DND-41 (cell line): ENCODE measurements around the gene CIB1.

ENCODE experiments used
- ATAC-seq: fragments of 200-7000 bp; cut with Tn5 transposase; 3 replicates; pipeline ENCODE4 v1.9.1; 2021; ENCODE audit warnings: low read depth; ENCODE audit not compliant: insufficient read depth
- DNase-seq: peaks from one replicate; pipeline ENCODE4 v3.0.0-alpha.2; 2020
- H2AFZ ChIP-seq: 2 replicates; pipeline ENCODE4 v1.6.0; 2012; ENCODE audit warnings: low read depth, low read length
- H3K27ac ChIP-seq: 2 replicates; pipeline ENCODE4 v1.5.1; 2012; ENCODE audit warnings: low read length, inconsistent platforms
- H3K27me3 ChIP-seq: fragments of 200-600 bp; sonication (generic); 2 replicates; pipeline ENCODE4 v1.6.0; 2012; ENCODE audit warnings: low read length, mild to moderate bottlenecking, inconsistent platforms; ENCODE audit not compliant: insufficient read depth, poor library complexity
- H3K36me3 ChIP-seq: 2 replicates; pipeline ENCODE4 v1.5.1; 2012; ENCODE audit warnings: low read length, inconsistent platforms; ENCODE audit not compliant: insufficient read depth
- H3K4me1 ChIP-seq: 2 replicates; pipeline ENCODE4 v1.5.1; 2012; ENCODE audit warnings: mild to moderate bottlenecking, low read length; ENCODE audit not compliant: insufficient read depth
- H3K4me2 ChIP-seq: 2 replicates; pipeline ENCODE4 v1.6.0; 2012; ENCODE audit warnings: mild to moderate bottlenecking, moderate library complexity, low read length, inconsistent platforms; ENCODE audit not compliant: insufficient read depth
- H3K4me3 ChIP-seq, 2 experiments: fragments of 200-600 bp in 1 of 2; shearing (Covaris generic) in 1 of 2; 2 replicates each; pipeline ENCODE4 v1.5.1; 2012 to 2016; ENCODE audit warnings: inconsistent platforms in 2 of 2, low read length in 2 of 2, mild to moderate bottlenecking in 2 of 2, low read depth in 1 of 2, moderate library complexity in 1 of 2
- H3K79me2 ChIP-seq: 2 replicates; pipeline ENCODE4 v1.6.0; 2012; ENCODE audit warnings: low read length, inconsistent platforms; ENCODE audit not compliant: insufficient read depth
- H3K9ac ChIP-seq: 2 replicates; pipeline ENCODE4 v1.6.0; 2012; ENCODE audit warnings: low read depth, mild to moderate bottlenecking, inconsistent platforms, low read length, moderate library complexity
- H3K9me3 ChIP-seq: 2 replicates; pipeline ENCODE4 v1.5.1; 2012; ENCODE audit warnings: low read length, moderate library complexity, mild to moderate bottlenecking, inconsistent platforms; ENCODE audit not compliant: insufficient read depth, severe bottlenecking
- H4K20me1 ChIP-seq: 2 replicates; pipeline ENCODE4 v1.6.0; 2012; ENCODE audit warnings: low read length; ENCODE audit not compliant: insufficient read depth
- EZH2 ChIP-seq: IDR thresholded peaks from 3 replicates; pipeline ENCODE4 v1.6.1; 2012; ENCODE audit warnings: borderline replicate concordance, low read depth, mild to moderate bottlenecking, moderate library complexity, low read length, inconsistent platforms; ENCODE audit not compliant: severe bottlenecking
- TF ChIP-seq, protein P1 (sequence below): IDR thresholded peaks from 2 replicates; pipeline ENCODE4 v1.5.1; 2012; ENCODE audit warnings: borderline replicate concordance, low read length, moderate library complexity, mild to moderate bottlenecking; ENCODE audit not compliant: poor library complexity, severe bottlenecking; ENCODE audit errors: extremely low read depth

Gene CIB1

DNA sequence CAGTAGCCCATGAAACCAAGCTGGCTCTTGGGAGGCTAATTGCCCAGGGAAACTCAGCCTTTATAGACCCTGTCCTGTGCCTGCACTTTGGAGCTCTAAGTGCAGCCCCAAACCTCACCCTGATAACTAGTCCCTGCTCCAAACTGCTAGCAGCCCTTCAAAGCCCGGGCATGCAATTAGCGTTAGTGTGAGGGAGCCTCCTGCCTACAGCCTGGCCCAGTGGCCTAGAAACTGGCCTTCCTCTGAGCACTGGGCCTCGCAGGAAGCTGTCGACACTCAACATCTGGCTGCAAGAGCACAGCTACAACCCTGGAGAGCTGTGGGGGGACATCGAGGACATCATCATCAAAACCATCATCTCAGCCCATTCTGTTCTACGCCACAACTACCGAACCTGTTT is 24.0 kb upstream of the CIB1 start:
- H3K79me2 ChIP-seq, result no peaks in the 10 kb centered on the region
- H3K9me3 ChIP-seq, result no peaks in the 10 kb centered on the region
- H3K27me3 ChIP-seq, result no peaks in the 10 kb centered on the region
- no peak for TF ChIP-seq EZH2
- TF ChIP-seq, protein P1, sequence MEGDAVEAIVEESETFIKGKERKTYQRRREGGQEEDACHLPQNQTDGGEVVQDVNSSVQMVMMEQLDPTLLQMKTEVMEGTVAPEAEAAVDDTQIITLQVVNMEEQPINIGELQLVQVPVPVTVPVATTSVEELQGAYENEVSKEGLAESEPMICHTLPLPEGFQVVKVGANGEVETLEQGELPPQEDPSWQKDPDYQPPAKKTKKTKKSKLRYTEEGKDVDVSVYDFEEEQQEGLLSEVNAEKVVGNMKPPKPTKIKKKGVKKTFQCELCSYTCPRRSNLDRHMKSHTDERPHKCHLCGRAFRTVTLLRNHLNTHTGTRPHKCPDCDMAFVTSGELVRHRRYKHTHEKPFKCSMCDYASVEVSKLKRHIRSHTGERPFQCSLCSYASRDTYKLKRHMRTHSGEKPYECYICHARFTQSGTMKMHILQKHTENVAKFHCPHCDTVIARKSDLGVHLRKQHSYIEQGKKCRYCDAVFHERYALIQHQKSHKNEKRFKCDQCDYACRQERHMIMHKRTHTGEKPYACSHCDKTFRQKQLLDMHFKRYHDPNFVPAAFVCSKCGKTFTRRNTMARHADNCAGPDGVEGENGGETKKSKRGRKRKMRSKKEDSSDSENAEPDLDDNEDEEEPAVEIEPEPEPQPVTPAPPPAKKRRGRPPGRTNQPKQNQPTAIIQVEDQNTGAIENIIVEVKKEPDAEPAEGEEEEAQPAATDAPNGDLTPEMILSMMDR, result no peak
- H3K4me2 ChIP-seq, result no peak overlapping the region
- H2AFZ ChIP-seq, result no peak overlapping the region
- no peak for ATAC-seq
- no peaks in the 10 kb centered on the region for H4K20me1 ChIP-seq
- DNase-seq, result no peak
- no peaks in the 10 kb centered on the region for H3K4me1 ChIP-seq
- no peak overlapping the region for H3K4me3 ChIP-seq
- no peaks in the 10 kb centered on the region for H3K36me3 ChIP-seq
- no peak overlapping the region for H3K27ac ChIP-seq
- H3K9ac ChIP-seq, result no peak overlapping the region

- no peaks in the 10 kb centered on the region for H3K36me3 ChIP-seq
- H4K20me1 ChIP-seq, result no peaks in the 10 kb centered on the region
- H3K9ac ChIP-seq, result no peak within 1 kb of the TSS
- no peaks in the 10 kb centered on the region for H3K79me2 ChIP-seq
- H3K4me2 ChIP-seq, result no peak within 1 kb of the TSS
- no peaks in the 10 kb centered on the region for H3K27me3 ChIP-seq
- H2AFZ ChIP-seq, result no peak within 1 kb of the TSS
- H3K4me3 ChIP-seq, result no peak within 1 kb of the TSS
- no peaks in the 10 kb centered on the region for H3K4me1 ChIP-seq
- H3K27ac ChIP-seq, result no peak within 1 kb of the TSS
- DNase-seq (peak; percentile 68), ATAC-seq (peak; percentile 67; the same call in 2 of the 3 replicates)
- no peak for TF ChIP-seq EZH2
- TF ChIP-seq, protein P1, result no peak
- no peaks in the 10 kb centered on the region for H3K9me3 ChIP-seq
These were observed 15.6 kb upstream of the CIB1 start, which contains the start of gene TTLL13 for GRCh38 chr15:90249203-90249863. Gene TTLL13 (plus strand): TSS chr15:90249556. CDS start chr15:90250631, 1,075 bp downstream.

DNA sequence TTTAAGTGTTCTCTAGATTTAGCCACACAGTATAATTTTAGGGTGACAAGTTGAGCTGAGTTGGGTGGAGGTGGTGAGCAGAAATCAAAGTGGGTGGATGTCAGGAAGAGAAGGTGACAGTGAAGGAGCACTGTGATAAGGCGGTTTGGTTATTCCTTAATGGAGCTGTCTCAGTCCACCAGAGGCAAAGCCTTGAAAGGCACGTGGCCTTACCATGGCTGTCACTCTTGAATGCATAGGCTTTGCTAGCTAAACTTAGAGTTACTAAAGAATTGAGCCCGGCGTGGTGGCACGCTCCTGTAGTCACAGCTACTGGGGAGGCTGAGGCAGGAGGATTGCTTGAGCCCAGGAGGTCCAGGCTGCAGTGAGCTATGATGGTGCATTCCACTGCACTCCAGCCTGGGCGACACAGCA is 15.1 kb upstream of the CIB1 start:
- H3K4me2 ChIP-seq, result no peak overlapping the region

More for the DNA sequence above, 15.1 kb upstream of the CIB1 start:
- Histone ChIP-seq H3K27ac (no peak overlapping the region), H3K36me3 (no peaks in the 10 kb centered on the region), H3K9me3 (no peaks in the 10 kb centered on the region), H3K79me2 (no peaks in the 10 kb centered on the region), H4K20me1 (no peaks in the 10 kb centered on the region), H3K27me3 (no peaks in the 10 kb centered on the region), H2AFZ (no peak overlapping the region), H3K4me3 (no peak overlapping the region), H3K9ac (no peak overlapping the region), H3K4me1 (no peaks in the 10 kb centered on the region)
- DNase-seq (no peak), ATAC-seq (no peak)
- TF ChIP-seq, protein P1, result no peak
- no peak for TF ChIP-seq EZH2
